SH-SY5Y (cell line): ENCODE data around the gene LRRC63.

Experiments
- GATA2 ChIP-seq: IDR thresholded peaks from 2 replicates; pipeline ENCODE4 v1.6.1; 2011; ENCODE audit warnings: mild to moderate bottlenecking, low read depth, low read length
- GATA3 ChIP-seq: IDR thresholded peaks from 2 replicates; pipeline ENCODE4 v1.6.1; 2011; ENCODE audit warnings: low read depth, mild to moderate bottlenecking, low read length, moderate library complexity

GRCh38 chr13:46313432-46314257, 101.9 kb downstream of the LRRC63 start:
- TF ChIP-seq GATA2, result no peak
- no peak for TF ChIP-seq GATA3
